B cell (primary cell): ENCODE results near the gene ATAD3C. TPM values are rescaled to one million over a fixed set of nuclear protein-coding genes. Genes with fewer than 3 reads are reported as not detected.

Experiments used
- ATAC-seq: fragments of 200-7000 bp; cut with Tn5 transposase; one replicate; pipeline ENCODE4 v1.10.0; 2021; ENCODE audit warnings: low read depth, mild to moderate bottlenecking, moderate number of reproducible peaks, moderate library complexity
- CTCF ChIA-PET: fragments of 350-600 bp; sonication (Branson Sonifier 250); formaldehyde crosslinking; loops from one replicate; lab custom pipeline; 2021; ENCODE audit warnings: antibody characterized with exemption, inconsistent platforms; lab: Charles Lee
- POLR2A ChIA-PET: fragments of 350-600 bp; sonication (Branson Sonifier 250); formaldehyde crosslinking; loops from one replicate; lab custom pipeline; 2021; ENCODE audit warnings: antibody characterized with exemption; lab: Charles Lee
- DNase-seq: peaks from one replicate; pipeline ENCODE4 v3.0.0; 2013
- H2AFZ ChIP-seq: 2 replicates; pipeline ENCODE4 v1.6.1; 2012; ENCODE audit warnings: mild to moderate bottlenecking, low read depth, low read length; ENCODE audit not compliant: insufficient read depth, poor library complexity, severe bottlenecking
- H3K27ac ChIP-seq, 2 donors: 1 replicate in 1 of 2; 2 replicates in 1 of 2; pipeline ENCODE4 v1.5.1; 2012 to 2013; ENCODE audit warnings: low read length in 2 of 2, mild to moderate bottlenecking in 2 of 2, moderate library complexity in 1 of 2
- H3K27me3 ChIP-seq, 4 experiments: fragments of 200-600 bp in 1 of 4; sonication (generic) in 1 of 4; replicated peaks in 1 of 4; 1 replicate in 2 of 4; 2 replicates in 2 of 4; pipeline versions ENCODE4 v1.6.1 to v1.7.0; 2013 to 2016; ENCODE audit warnings: low read length in 3 of 4, mild to moderate bottlenecking in 2 of 4, mixed read lengths in 1 of 4, moderate library complexity in 1 of 4; ENCODE audit not compliant: insufficient read depth in 4 of 4, control insufficient read depth in 3 of 4; ENCODE audit errors: control extremely low read depth in 1 of 4
- H3K36me3 ChIP-seq, 2 experiments: replicated peaks in 1 of 2; 1 replicate in 1 of 2; 2 replicates in 1 of 2; pipeline versions ENCODE4 v1.6.1 to v1.7.1; 2013; ENCODE audit warnings: low read length in 1 of 2; ENCODE audit not compliant: insufficient read depth in 2 of 2, control insufficient read depth in 1 of 2; ENCODE audit errors: control extremely low read depth in 1 of 2, extremely low read depth in 1 of 2
- H3K4me1 ChIP-seq, 2 donors: fragments of 200-600 bp in 1 of 2; sonication (generic) in 1 of 2; 1 replicate in 1 of 2; 2 replicates in 1 of 2; pipeline versions ENCODE4 v1.5.1 to v1.6.1; 2013 to 2017; ENCODE audit warnings: low read length in 2 of 2; ENCODE audit not compliant: control insufficient read depth in 2 of 2, insufficient read depth in 2 of 2
- H3K4me2 ChIP-seq: replicated peaks from 2 replicates; pipeline ENCODE3; 2012; ENCODE audit warnings: mild to moderate bottlenecking, low read depth, low read length; ENCODE audit not compliant: poor library complexity, severe bottlenecking
- H3K4me3 ChIP-seq, 5 experiments: fragments of 200-600 bp in 1 of 5; sonication (generic) in 1 of 5; 1 replicate in 3 of 5; 2 replicates in 2 of 5; pipeline versions ENCODE4 v1.5.1 to v1.7.0; 2011 to 2016; ENCODE audit warnings: low read length in 4 of 5, mild to moderate bottlenecking in 4 of 5, low read depth in 2 of 5, control low read depth in 1 of 5, moderate library complexity in 1 of 5; ENCODE audit not compliant: insufficient read depth in 1 of 5; ENCODE audit errors: control extremely low read depth in 1 of 5, extremely low read depth in 1 of 5
- H3K79me2 ChIP-seq: fragments of 200-600 bp; sonication (generic); one replicate; pipeline ENCODE4 v1.6.0; 2016; ENCODE audit warnings: low read length; ENCODE audit not compliant: control insufficient read depth, insufficient read depth
- H3K9ac ChIP-seq: fragments of 200-600 bp; sonication (generic); 2 replicates; pipeline ENCODE4 v1.6.1; 2017; ENCODE audit warnings: mild to moderate bottlenecking, low read length, moderate library complexity
- H3K9me3 ChIP-seq, 3 donors: one replicate each; pipeline versions ENCODE4 v1.6.1 to v1.7.1; 2013; ENCODE audit warnings: low read length in 2 of 3; ENCODE audit not compliant: control insufficient read depth in 2 of 3, insufficient read depth in 1 of 3; ENCODE audit errors: control extremely low read depth in 1 of 3
- H4K20me1 ChIP-seq: 2 replicates; pipeline ENCODE4 v1.6.0; 2012; ENCODE audit warnings: mild to moderate bottlenecking, low read length; ENCODE audit not compliant: insufficient read depth, control insufficient read depth, poor library complexity, severe bottlenecking
- H3K27ac Mint-ChIP-seq: one replicate; pipeline ENCODE4 v1.8.0; 2021; ENCODE audit warnings: mixed read lengths
- H3K27me3 Mint-ChIP-seq: one replicate; pipeline ENCODE4 v1.8.0; 2021; ENCODE audit warnings: mixed read lengths
- H3K4me1 Mint-ChIP-seq: one replicate; pipeline ENCODE4 v1.8.0; 2021; ENCODE audit warnings: mixed read lengths
- H3K4me3 Mint-ChIP-seq: one replicate; pipeline ENCODE4 v1.8.0; 2021; ENCODE audit warnings: mixed read lengths
- H3K9me3 Mint-ChIP-seq: one replicate; pipeline ENCODE4 v1.8.0; 2022; ENCODE audit warnings: mixed read lengths; ENCODE audit not compliant: insufficient read depth
- EZH2 ChIP-seq: IDR thresholded peaks from 2 replicates; pipeline ENCODE4 v1.6.1; 2012; ENCODE audit warnings: borderline replicate concordance, low read depth, mild to moderate bottlenecking, moderate library complexity, low read length; ENCODE audit not compliant: insufficient read depth, poor library complexity, severe bottlenecking
- WGBS: methylation state at CpG from one replicate; pipeline ENCODE4 v1.1.5; 2013; ENCODE audit warnings: missing lambda C conversion rate; ENCODE audit not compliant: insufficient coverage; 5-methylcytosine and 5-hydroxymethylcytosine counted together
- intact Hi-C: fragments of 100-400 bp; cut with micrococcal nuclease; formaldehyde crosslinking; loops from one replicate; pipeline ENCODE4 v1.10.0; 2022
- polyA plus RNA-seq: library from polyadenylated mRNA; depleted of rRNA; stranded (reverse); fragments of >200 nt; gene quantifications from 2 replicates; pipeline ENCODE4 v1.2.3, GENCODE V29; 2012
- total RNA-seq, 2 donors: library from RNA; stranded (reverse); fragments of 120-200 nt in 1 of 2; gene quantifications; 1 replicate in 1 of 2; 2 replicates in 1 of 2; pipeline versions ENCODE4 v1.2.3 to v1.2.4, GENCODE V29; 2013 to 2022
- TF ChIP-seq, protein P1 (sequence below): fragments of 200-600 bp; IDR thresholded peaks from one replicate; pipeline ENCODE4 v1.8.0; 2022; ENCODE audit warnings: antibody characterized with exemption, mild to moderate bottlenecking

Gene ATAD3C
- total and polyA plus RNA-seq, 2 donors (not counting 1 experiment from before 2014, with no cell fraction given), result 0.20 to 1.1 TPM

DNA sequence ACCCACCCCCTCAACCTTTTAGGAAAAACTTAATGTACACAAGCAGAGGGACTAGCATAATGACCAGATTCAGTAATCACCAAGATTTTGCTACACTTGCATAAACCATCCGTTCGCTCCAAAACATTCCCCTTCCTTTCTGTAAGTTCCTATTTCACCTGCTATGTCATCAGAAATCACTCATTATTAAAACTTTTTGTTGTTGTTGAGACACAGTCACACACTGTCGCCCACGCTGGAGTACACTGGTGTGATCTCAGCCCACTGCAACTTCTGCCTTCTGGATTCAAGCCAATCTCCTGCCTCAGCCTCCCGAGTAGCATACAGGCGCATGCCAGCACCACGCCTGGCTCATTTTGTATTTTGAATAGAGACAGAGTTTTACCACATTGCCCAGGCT, 45.8 kb upstream of the ATAD3C start:
- H3K27ac Mint-ChIP-seq, result peak overlapping the region; percentile 1
- H3K4me1 Mint-ChIP-seq, result peaks cover 49% of the 10 kb centered on the region
- ChIA-PET POLR2A (no interaction called here), CTCF (no interaction called here)
- no peak for ATAC-seq
- Histone ChIP-seq H3K36me3 (peaks cover 0 to 38% of the 10 kb centered on the region in 2 experiments), H3K27ac (no peak overlapping the region), H2AFZ (no peak overlapping the region), H3K9ac (no peak overlapping the region), H3K79me2 (peaks cover 63% of the 10 kb centered on the region), H3K4me3 (no peak overlapping the region), H4K20me1 (peaks cover 34% of the 10 kb centered on the region), H3K27me3 (no peaks in the 10 kb centered on the region), H3K4me2 (no peak overlapping the region), H3K9me3 (no peaks in the 10 kb centered on the region), H3K4me1 (peaks cover 33 to 39% of the 10 kb centered on the region in 2 donors)
- WGBS, result 100% methylated on average over 5 of the region's 7 CpGs
- intact Hi-C loops, result no loop called here
- H3K4me3 Mint-ChIP-seq, result peak overlapping the region; percentile 40
- TF ChIP-seq, protein P1, sequence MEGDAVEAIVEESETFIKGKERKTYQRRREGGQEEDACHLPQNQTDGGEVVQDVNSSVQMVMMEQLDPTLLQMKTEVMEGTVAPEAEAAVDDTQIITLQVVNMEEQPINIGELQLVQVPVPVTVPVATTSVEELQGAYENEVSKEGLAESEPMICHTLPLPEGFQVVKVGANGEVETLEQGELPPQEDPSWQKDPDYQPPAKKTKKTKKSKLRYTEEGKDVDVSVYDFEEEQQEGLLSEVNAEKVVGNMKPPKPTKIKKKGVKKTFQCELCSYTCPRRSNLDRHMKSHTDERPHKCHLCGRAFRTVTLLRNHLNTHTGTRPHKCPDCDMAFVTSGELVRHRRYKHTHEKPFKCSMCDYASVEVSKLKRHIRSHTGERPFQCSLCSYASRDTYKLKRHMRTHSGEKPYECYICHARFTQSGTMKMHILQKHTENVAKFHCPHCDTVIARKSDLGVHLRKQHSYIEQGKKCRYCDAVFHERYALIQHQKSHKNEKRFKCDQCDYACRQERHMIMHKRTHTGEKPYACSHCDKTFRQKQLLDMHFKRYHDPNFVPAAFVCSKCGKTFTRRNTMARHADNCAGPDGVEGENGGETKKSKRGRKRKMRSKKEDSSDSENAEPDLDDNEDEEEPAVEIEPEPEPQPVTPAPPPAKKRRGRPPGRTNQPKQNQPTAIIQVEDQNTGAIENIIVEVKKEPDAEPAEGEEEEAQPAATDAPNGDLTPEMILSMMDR, result no peak
- TF ChIP-seq EZH2, result no peak
- H3K9me3 Mint-ChIP-seq, result no peaks in the 10 kb centered on the region
- H3K27me3 Mint-ChIP-seq, result no peaks in the 10 kb centered on the region
- peak; percentile 8 for DNase-seq

DNA sequence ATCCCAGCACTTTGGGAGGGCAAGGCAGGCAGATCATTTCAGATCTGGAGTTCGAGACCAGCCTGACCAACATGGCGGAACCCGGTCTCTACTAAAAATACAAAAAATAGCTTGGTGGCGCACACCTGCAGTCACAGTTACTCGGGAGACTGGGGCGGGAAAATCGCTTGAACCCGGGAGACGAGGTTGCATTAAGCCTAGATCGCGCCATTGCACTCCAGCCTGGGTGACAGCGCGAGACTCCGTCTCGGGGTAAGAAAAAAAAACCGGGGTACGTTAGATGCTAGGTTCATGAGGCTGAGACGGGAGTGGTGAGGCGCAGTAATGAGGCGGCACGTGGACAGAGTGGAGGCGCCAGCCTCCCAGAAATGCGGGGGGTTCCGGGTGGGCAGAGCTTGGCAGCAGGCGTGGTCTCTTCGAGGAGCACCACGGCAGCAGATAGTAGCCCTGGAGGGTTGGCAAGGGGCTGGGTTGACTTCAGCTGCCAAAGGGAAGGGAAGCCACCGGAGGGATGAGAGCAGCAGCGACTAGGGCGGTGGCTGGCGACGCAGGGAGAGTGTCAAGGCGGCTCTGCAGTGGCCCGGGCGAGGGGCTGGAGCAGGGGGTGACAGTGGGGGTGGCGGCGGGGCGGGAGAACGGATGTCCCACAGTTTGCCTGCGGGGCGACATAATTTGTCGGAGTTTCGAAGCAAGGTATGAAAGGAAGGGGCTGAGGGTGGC, 43.2 kb upstream of the ATAD3C start:
- H2AFZ ChIP-seq, result peak overlapping the region; percentile 77
- H3K9me3 ChIP-seq, result no peaks in the 10 kb centered on the region
- H3K27ac Mint-ChIP-seq, result peak overlapping the region; percentile 91
- peak overlapping the region; percentile 90 for H3K4me3 Mint-ChIP-seq
- peaks cover 41% of the 10 kb centered on the region for H3K4me1 Mint-ChIP-seq
- no peak for ATAC-seq
- H3K27ac ChIP-seq, result peak overlapping the region; percentile 69 to 87
- intact Hi-C loops, result loop anchor here (2.0 kb wide), 3 partner anchors 35 to 99 kb away; partner anchors contain the start of gene ATAD3B
- peak overlapping the region; percentile 98 for H3K4me2 ChIP-seq
- peaks cover 0 to 33% of the 10 kb centered on the region in 2 experiments for H3K36me3 ChIP-seq
- H3K27me3 ChIP-seq, result no peaks in the 10 kb centered on the region
- H3K9ac ChIP-seq, result peak overlapping the region; percentile 87
- peaks cover 31% of the 10 kb centered on the region for H4K20me1 ChIP-seq
- H3K27me3 Mint-ChIP-seq, result no peaks in the 10 kb centered on the region
- DNase-seq, result no peak
- peaks cover 51% of the 10 kb centered on the region for H3K79me2 ChIP-seq
- ChIA-PET POLR2A (interaction anchor here (0.6 to 1.2 kb wide), 5 partner anchors 8 to 316 kb away, joined by 3 to 5 read pairs (median 3); partner anchors contain the start of gene AURKAIP1), CTCF (interaction anchor here (1.2 kb wide), 1 partner anchor 34 kb away, joined by 3 read pairs; no protein-coding TSS in a partner anchor)
- TF ChIP-seq EZH2, result no peak
- H3K4me1 ChIP-seq, result peaks cover 21 to 26% of the 10 kb centered on the region in 2 donors
- no peaks in the 10 kb centered on the region for H3K9me3 Mint-ChIP-seq
- peak overlapping the region; percentile 70 to 98 (median 90) for H3K4me3 ChIP-seq
- 47% methylated on average over 41 of the region's 43 CpGs for WGBS
